A549 (cell line): ENCODE data around the gene SH3BGR. TPM values are rescaled to one million over a fixed set of nuclear protein-coding genes. Genes with fewer than 3 reads are reported as not detected.
A peak's percentile ranks its signal among the peaks of the same experiment; 100 is the strongest.

Experiments
- ATAC-seq, 2 experiments: fragments of 200-7000 bp in 1 of 2; fragments of >200 bp in 1 of 2; cut with Nextera tagmentation in 1 of 2; cut with Tn5 transposase in 1 of 2; 3 replicates each; pipeline versions ENCODE4 v1.8.0 to v1.9.1; 2018 to 2020; ENCODE audit warnings: mild to moderate bottlenecking in 1 of 2, moderate library complexity in 1 of 2
- CTCF ChIA-PET: fragments of 300-600 bp; sonication (Branson Sonifier 250); formaldehyde crosslinking; extraction: SDS; loops from one replicate; lab custom pipeline; 2021; ENCODE audit warnings: antibody characterized with exemption, inconsistent platforms; lab: Yijun Ruan, JAX
- POLR2A ChIA-PET: fragments of 350-600 bp; formaldehyde crosslinking; extraction: SDS; loops from one replicate; lab custom pipeline; 2021; ENCODE audit warnings: antibody characterized with exemption, inconsistent platforms; lab: Yijun Ruan, JAX
- DNase-seq, 2 experiments: peaks; one replicate each; pipeline versions ENCODE4 v3.0.0 to v3.0.0-alpha.2; 2011 to 2016; ENCODE audit warnings: low read depth in 1 of 2, low spot score in 1 of 2
- FAIRE-seq: peaks from 2 replicates; lab custom pipeline; 2011; peaks lifted over from hg19 to GRCh38; lab: Jason Lieb, UNC
- H3K27ac ChIP-seq, 2 experiments: fragments of >200 bp; sonication (Bioruptor Twin); formaldehyde crosslinking; 3 replicates each; pipeline ENCODE4 v1.5.1; 2016 to 2017
- H3K4me1 ChIP-seq: fragments of >200 bp; sonication (Bioruptor Twin); formaldehyde crosslinking; 3 replicates; pipeline ENCODE4 v1.6.1; 2016
- H3K4me2 ChIP-seq: fragments of >200 bp; sonication (Bioruptor Twin); formaldehyde crosslinking; 3 replicates; pipeline ENCODE4 v1.6.1; 2016
- H3K4me3 ChIP-seq: fragments of >200 bp; sonication (Bioruptor Twin); formaldehyde crosslinking; 3 replicates; pipeline ENCODE4 v1.5.1; 2016
- H3K9me3 ChIP-seq: fragments of >200 bp; sonication (Bioruptor Twin); formaldehyde crosslinking; 3 replicates; pipeline ENCODE4 v1.6.1; 2016
- CBX8 ChIP-seq: fragments of 200-600 bp; sonication (generic); IDR thresholded peaks from 2 replicates; pipeline ENCODE4 v1.6.1; 2016
- CEBPB ChIP-seq, 2 experiments: fragments of >200 bp in 1 of 2; sonication (Bioruptor Twin) in 1 of 2; formaldehyde crosslinking in 1 of 2; IDR thresholded peaks; 2 replicates each; pipeline ENCODE4 v1.6.1; 2012 to 2016
- CHD4 ChIP-seq: fragments of 200-600 bp; sonication (generic); IDR thresholded peaks from 2 replicates; pipeline ENCODE4 v1.6.1; 2016; ENCODE audit warnings: antibody characterized with exemption, mild to moderate bottlenecking, borderline replicate concordance
- CTCF ChIP-seq: fragments of >200 bp; sonication (Bioruptor Twin); formaldehyde crosslinking; IDR thresholded peaks from 3 replicates; pipeline ENCODE4 v1.5.1; 2016
- ESRRA ChIP-seq: fragments of 150-350 bp; IDR thresholded peaks from 2 replicates; pipeline ENCODE4 v1.6.1; 2014; ENCODE audit warnings: mild to moderate bottlenecking, low read length, borderline replicate concordance
- FOSL2 ChIP-seq, 2 experiments: fragments of 450-650 bp in 1 of 2; fragments of >200 bp in 1 of 2; sonication (Bioruptor Twin) in 1 of 2; formaldehyde crosslinking; IDR thresholded peaks; 2 replicates each; pipeline versions ENCODE4 v1.5.0 to v1.6.1; 2016 to 2020; ENCODE audit warnings: mild to moderate bottlenecking in 1 of 2, moderate library complexity in 1 of 2
- FOXS1 ChIP-seq: fragments of 250-450 bp; sonication (Bioruptor Pico); IDR thresholded peaks from 2 replicates; pipeline ENCODE4 v1.5.0; 2020; ENCODE audit warnings: mild to moderate bottlenecking, moderate library complexity
- GATA3 ChIP-seq: IDR thresholded peaks from 2 replicates; pipeline ENCODE4 v1.6.1; 2012; ENCODE audit warnings: borderline replicate concordance
- HES2 ChIP-seq: fragments of >200 bp; sonication (Bioruptor Twin); formaldehyde crosslinking; IDR thresholded peaks from 2 replicates; pipeline ENCODE4 v1.6.1; 2016
- HEYL ChIP-seq: fragments of 250-450 bp; sonication (Bioruptor Pico); IDR thresholded peaks from 2 replicates; pipeline ENCODE4 v1.8.0; 2021; ENCODE audit warnings: mild to moderate bottlenecking, moderate library complexity
- HOXA7 ChIP-seq: fragments of 250-450 bp; sonication (Bioruptor Pico); IDR thresholded peaks from 2 replicates; pipeline ENCODE4 v1.5.0; 2020; ENCODE audit warnings: mild to moderate bottlenecking, moderate library complexity
- HOXB5 ChIP-seq: fragments of 250-450 bp; sonication (Bioruptor Pico); IDR thresholded peaks from 2 replicates; pipeline ENCODE4 v1.5.0; 2020; ENCODE audit warnings: mild to moderate bottlenecking, moderate library complexity
- JUNB ChIP-seq: fragments of >200 bp; sonication (Bioruptor Twin); formaldehyde crosslinking; IDR thresholded peaks from 2 replicates; pipeline ENCODE4 v1.6.1; 2016
- KDM1A ChIP-seq: fragments of 200-600 bp; sonication (generic); IDR thresholded peaks from 2 replicates; pipeline ENCODE4 v1.6.1; 2016; ENCODE audit warnings: low read depth, mild to moderate bottlenecking
- MAFK ChIP-seq: fragments of 450-650 bp; IDR thresholded peaks from 2 replicates; pipeline ENCODE4 v1.6.1; 2014; ENCODE audit not compliant: partially characterized antibody
- MAX ChIP-seq: IDR thresholded peaks from 2 replicates; pipeline ENCODE4 v1.6.1; 2012
- MAZ ChIP-seq: fragments of 150-350 bp; IDR thresholded peaks from 2 replicates; pipeline ENCODE4 v1.6.1; 2014; ENCODE audit warnings: antibody characterized with exemption, low read depth, low read length, borderline replicate concordance
- MYC ChIP-seq: IDR thresholded peaks from 2 replicates; pipeline ENCODE4 v1.6.1; 2012; ENCODE audit warnings: mild to moderate bottlenecking, inconsistent platforms, low read length, improper control_type of control experiment, borderline replicate concordance
- NFE2L2 ChIP-seq: fragments of 150-350 bp; conservative IDR thresholded peaks from 2 replicates; pipeline ENCODE4 v1.6.1; 2014; ENCODE audit warnings: low read length
- NPAS2 ChIP-seq: fragments of 250-450 bp; sonication (Bioruptor Pico); IDR thresholded peaks from 2 replicates; pipeline ENCODE4 v1.8.0; 2022; ENCODE audit warnings: mild to moderate bottlenecking, moderate library complexity, borderline replicate concordance
- PBX3 ChIP-seq: IDR thresholded peaks from 2 replicates; pipeline ENCODE4 v1.6.1; 2012
- POLR2A ChIP-seq: IDR thresholded peaks from 2 replicates; pipeline ENCODE4 v1.6.1; 2012; ENCODE audit warnings: mild to moderate bottlenecking, low read length
- POLR2AphosphoS2 ChIP-seq: conservative IDR thresholded peaks from 2 replicates; pipeline ENCODE4 v1.6.1; 2012; ENCODE audit warnings: low read length, improper control_type of control experiment, inconsistent platforms
- SREBF2 ChIP-seq: fragments of 450-650 bp; IDR thresholded peaks from 2 replicates; pipeline ENCODE4 v1.6.1; 2014; ENCODE audit warnings: mild to moderate bottlenecking, moderate library complexity
- TFCP2L1 ChIP-seq: fragments of 250-450 bp; sonication (Bioruptor Pico); IDR thresholded peaks from 2 replicates; pipeline ENCODE4 v1.5.0; 2021; ENCODE audit warnings: mild to moderate bottlenecking
- TP53 ChIP-seq: fragments of 250-450 bp; sonication (Bioruptor Pico); IDR thresholded peaks from 2 replicates; pipeline ENCODE4 v1.5.0; 2021; ENCODE audit warnings: mild to moderate bottlenecking, moderate library complexity
- ZC3H11A ChIP-seq: fragments of 450-650 bp; IDR thresholded peaks from 2 replicates; pipeline ENCODE4 v1.6.1; 2014; ENCODE audit warnings: antibody characterized with exemption, mild to moderate bottlenecking
- ZFP36 ChIP-seq: fragments of 450-650 bp; IDR thresholded peaks from 2 replicates; pipeline ENCODE4 v1.6.1; 2014; ENCODE audit warnings: borderline replicate concordance; ENCODE audit not compliant: partially characterized antibody
- ZNF302 ChIP-seq: fragments of 250-450 bp; sonication (Bioruptor Pico); IDR thresholded peaks from 2 replicates; pipeline ENCODE4 v1.9.0; 2021; ENCODE audit warnings: inconsistent platforms, mild to moderate bottlenecking, moderate library complexity
- WGBS: methylation state at CpG from one replicate; pipeline ENCODE4 v1.1.6; 2017; ENCODE audit errors: missing lambda C conversion rate; 5-methylcytosine and 5-hydroxymethylcytosine counted together
- polyA plus RNA-seq, 4 experiments: library from polyadenylated mRNA; depleted of rRNA in 3 of 4; stranded (reverse); fragments of >200 nt; fragmentation: RNase III in 1 of 4; extraction: RNeasy Plus Mini Kit Qiagen cat#74134 plus additional on column Dnase treatment in 1 of 4; gene quantifications; 2 replicates in 3 of 4; 3 replicates in 1 of 4; pipeline ENCODE4 v1.2.3, GENCODE V29; 2011 to 2017

The SH3BGR gene
- polyA plus RNA-seq, 2 of the 4 experiments (the other 2 are of a cell fraction): 1.0 to 3.0 TPM

GRCh38 chr21:39472786-39473185, 21.0 kb downstream of the SH3BGR start:
- DNase-seq (no peak), ATAC-seq (no peak), FAIRE-seq (no peak)
- no peak for TF ChIP-seq ESRRA
- no peak for TF ChIP-seq CHD4
- no peak for TF ChIP-seq PBX3
- TF ChIP-seq SREBF2: no peak
- no peak for TF ChIP-seq MAZ
- TF ChIP-seq ZC3H11A: no peak
- TF ChIP-seq MAX: no peak
- TF ChIP-seq JUNB: no peak
- no peak for TF ChIP-seq ZNF302 (CRISPR knock-in tag)
- no peak for TF ChIP-seq CEBPB (IDR thresholded peaks at IDR 0.05)
- TF ChIP-seq FOXS1: no peak
- no peak for TF ChIP-seq MYC
- TF ChIP-seq HOXA7 (CRISPR knock-in tag): no peak
- no peak for TF ChIP-seq MAFK
- no peak for TF ChIP-seq NPAS2 (CRISPR knock-in tag)
- no peak overlapping the region for H3K4me2 ChIP-seq
- CTCF ChIA-PET: no interaction called here
- no peak overlapping the region for H3K27ac ChIP-seq
- H3K4me1 ChIP-seq: no peaks in the 10 kb centered on the region
- no peak overlapping the region for H3K4me3 ChIP-seq
- POLR2A ChIA-PET: no interaction called here
- WGBS: 55% methylated on average over 4 of the region's 4 CpGs
- no peaks in the 10 kb centered on the region for H3K9me3 ChIP-seq

- ChIA-PET CTCF (interaction anchor here (0.5 kb wide), 1 partner anchor 844 kb away, joined by 3 read pairs; no protein-coding TSS in a partner anchor), POLR2A (no interaction called here)
- TF ChIP-seq ZFP36 (no peak), MAFK (peak; percentile 10)
- no peaks in the 10 kb centered on the region for H3K4me1 ChIP-seq
- no peak overlapping the region for H3K4me2 ChIP-seq
- ATAC-seq: no peak
- H3K27ac ChIP-seq: no peak overlapping the region
- no peaks in the 10 kb centered on the region for H3K9me3 ChIP-seq
- H3K4me3 ChIP-seq: no peak overlapping the region
- 44% methylated on average over 2 of the region's 2 CpGs for WGBS
- DNase-seq: no peak
- no peak for FAIRE-seq
These were observed 22.8 kb downstream of the SH3BGR start for GRCh38 chr21:39474611-39475010.

- CTCF ChIA-PET: no interaction called here
- 26% methylated on average over 4 of the region's 4 CpGs for WGBS
- DNase-seq: no peak
- ATAC-seq: no peak
- Histone ChIP-seq H3K27ac (no peak overlapping the region), H3K4me3 (no peak overlapping the region), H3K9me3 (no peaks in the 10 kb centered on the region)
- FAIRE-seq: no peak
- TF ChIP-seq CTCF (no peak), CEBPB (IDR thresholded peaks at IDR 0.05) (no peak), CBX8 (no peak), POLR2A (no peak), HOXB5 (no peak), HES2 (no peak), SREBF2 (no peak), KDM1A (no peak), HEYL (no peak), POLR2AphosphoS2 (no peak), JUNB (no peak), TFCP2L1 (CRISPR knock-in tag) (no peak), NFE2L2 (no peak), MAZ (no peak), ZFP36 (no peak), GATA3 (no peak), FOSL2 (IDR thresholded peaks at IDR 0.05) (no peak), FOSL2 (CRISPR knock-in tag; IDR thresholded peaks at IDR 0.05) (no peak), TP53 (CRISPR knock-in tag) (no peak)
- TF ChIP-seq, all 56 proteins: peak for 0
- H3K4me1 ChIP-seq: 0 out of 3 replicates have a peak, but pooled peaks cover 5% of the 10 kb centered on the region
- POLR2A ChIA-PET: no interaction called here
- no peak overlapping the region for H3K4me2 ChIP-seq
These were observed 27.5 kb downstream of the SH3BGR start for GRCh38 chr21:39479164-39479813.
